Esophagus squamous epithelium (tissue), 5 donors: ENCODE data around the gene RBM12. TPM values are rescaled to one million over a fixed set of nuclear protein-coding genes. Genes with fewer than 3 reads are reported as not detected.

ENCODE experiments used
- DNase-seq: peaks from one replicate; lab custom pipeline; 2025; lab: John Stamatoyannopoulos, UW
- H3K27ac ChIP-seq, 4 donors: fragments of 200-600 bp; sonication (generic); one replicate each; pipeline ENCODE4 v1.5.1; 2016 to 2019; ENCODE audit warnings: mild to moderate bottlenecking in 1 of 4
- H3K27me3 ChIP-seq, 4 donors: fragments of 200-600 bp; sonication (generic); 1 replicate in 3 of 4; 2 replicates in 1 of 4; pipeline versions ENCODE4 v1.5.1 to v1.6.0; 2017 to 2021; ENCODE audit warnings: antibody characterized with exemption in 1 of 4
- H3K36me3 ChIP-seq, 3 donors: fragments of 200-600 bp; sonication (generic); one replicate each; pipeline ENCODE4 v1.5.1; 2016 to 2019
- H3K4me1 ChIP-seq, 3 donors: fragments of 200-600 bp; sonication (generic); one replicate each; pipeline ENCODE4 v1.5.1; 2017 to 2019
- H3K4me3 ChIP-seq, 4 donors: fragments of 200-600 bp; sonication (generic); 1 replicate in 3 of 4; 2 replicates in 1 of 4; pipeline ENCODE4 v1.5.1; 2016 to 2019; ENCODE audit warnings: mild to moderate bottlenecking in 2 of 4, moderate library complexity in 1 of 4
- H3K9me3 ChIP-seq, 3 donors: fragments of 200-600 bp; sonication (generic); one replicate each; pipeline ENCODE4 v1.5.1; 2016 to 2019
- POLR2A ChIP-seq, 4 donors: fragments of 450-650 bp; IDR thresholded peaks; one replicate each; pipeline ENCODE4 v1.6.1; 2017; ENCODE audit warnings: antibody characterized with exemption in 4 of 4, mild to moderate bottlenecking in 4 of 4, moderate library complexity in 3 of 4
- WGBS, 2 donors: methylation state at CpG; one replicate each; pipeline ENCODE4 v1.1.5; 2018; 5-methylcytosine and 5-hydroxymethylcytosine counted together
- intact Hi-C: fragments of 100-400 bp; cut with DNase I; formaldehyde crosslinking; loops from one replicate; pipeline ENCODE4 v1.15.0; 2022
- total RNA-seq, 4 donors: library from RNA; depleted of rRNA; stranded (reverse); fragments of >200 nt; gene quantifications; one replicate each; pipeline ENCODE4 v1.1.0, GENCODE V29; 2016
- TF ChIP-seq, protein P1 (sequence below), 6 experiments: fragments of 450-650 bp in 4 of 6; fragments of 200-600 bp in 2 of 6; sonication (generic) in 2 of 6; IDR thresholded peaks; one replicate each; pipeline ENCODE4 v1.5.1; 2016 to 2019; ENCODE audit warnings: antibody characterized with exemption in 6 of 6, mild to moderate bottlenecking in 4 of 6, moderate library complexity in 4 of 6
- donor health status: DM: yes; HTN: yes; CAD: no.

Gene RBM12
- total RNA-seq, 4 donors from 2014 or later: 14.2 to 35.5 (median 30.0) TPM

- peaks cover 0 to 3% (median 0%) of the 10 kb centered on the region in 3 donors for H3K4me1 ChIP-seq
- no peak overlapping the region for H3K4me3 ChIP-seq
- DNase-seq: no peak
- 93 to 99% methylated on average over 5 of the region's 5 CpGs for WGBS, 2 donors
- no peaks in the 10 kb centered on the region for H3K27me3 ChIP-seq
- intact Hi-C loops: no loop called here
- TF ChIP-seq, protein P1, sequence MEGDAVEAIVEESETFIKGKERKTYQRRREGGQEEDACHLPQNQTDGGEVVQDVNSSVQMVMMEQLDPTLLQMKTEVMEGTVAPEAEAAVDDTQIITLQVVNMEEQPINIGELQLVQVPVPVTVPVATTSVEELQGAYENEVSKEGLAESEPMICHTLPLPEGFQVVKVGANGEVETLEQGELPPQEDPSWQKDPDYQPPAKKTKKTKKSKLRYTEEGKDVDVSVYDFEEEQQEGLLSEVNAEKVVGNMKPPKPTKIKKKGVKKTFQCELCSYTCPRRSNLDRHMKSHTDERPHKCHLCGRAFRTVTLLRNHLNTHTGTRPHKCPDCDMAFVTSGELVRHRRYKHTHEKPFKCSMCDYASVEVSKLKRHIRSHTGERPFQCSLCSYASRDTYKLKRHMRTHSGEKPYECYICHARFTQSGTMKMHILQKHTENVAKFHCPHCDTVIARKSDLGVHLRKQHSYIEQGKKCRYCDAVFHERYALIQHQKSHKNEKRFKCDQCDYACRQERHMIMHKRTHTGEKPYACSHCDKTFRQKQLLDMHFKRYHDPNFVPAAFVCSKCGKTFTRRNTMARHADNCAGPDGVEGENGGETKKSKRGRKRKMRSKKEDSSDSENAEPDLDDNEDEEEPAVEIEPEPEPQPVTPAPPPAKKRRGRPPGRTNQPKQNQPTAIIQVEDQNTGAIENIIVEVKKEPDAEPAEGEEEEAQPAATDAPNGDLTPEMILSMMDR (IDR thresholded peaks at IDR 0.05): no peak
- TF ChIP-seq POLR2A (IDR thresholded peaks at IDR 0.05): no peak
- no peaks in the 10 kb centered on the region for H3K9me3 ChIP-seq
- H3K36me3 ChIP-seq: peaks cover 0 to 61% (median 7%) of the 10 kb centered on the region in 3 donors
- H3K27ac ChIP-seq: no peak overlapping the region
Measured at GRCh38 chr20:35669221-35669620, 4.5 kb upstream of the RBM12 start.

DNA sequence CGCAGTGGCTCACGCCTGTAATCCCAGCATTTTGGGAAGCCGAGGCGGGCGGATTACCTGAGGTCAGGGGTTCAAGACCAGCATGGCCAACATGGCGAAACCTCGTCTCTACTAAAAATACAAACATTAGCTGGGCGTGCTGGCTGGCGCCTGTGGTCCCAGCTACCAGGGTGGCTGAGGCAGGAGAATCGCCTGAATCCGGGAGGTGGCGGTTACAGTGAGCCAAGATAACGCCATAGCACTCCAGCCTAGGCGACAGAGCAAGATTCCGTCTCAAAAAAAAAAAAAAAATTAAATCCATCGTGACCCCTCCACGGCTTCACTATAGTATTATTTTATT lies 1.2 kb upstream of the RBM12 start:
- intact Hi-C loops: no loop called here
- 96 to 99% methylated on average over 16 of the region's 17 CpGs for WGBS, 2 donors
- no peak overlapping the region for H3K27ac ChIP-seq
- H3K27me3 ChIP-seq: no peaks in the 10 kb centered on the region
- no peak for DNase-seq
- H3K36me3 ChIP-seq: peaks cover 0 to 28% (median 0%) of the 10 kb centered on the region in 3 donors
- TF ChIP-seq, protein P1 (IDR thresholded peaks at IDR 0.05): no peak
- no peak for TF ChIP-seq POLR2A (IDR thresholded peaks at IDR 0.05)
- H3K4me3 ChIP-seq: no peak overlapping the region
- H3K9me3 ChIP-seq: no peaks in the 10 kb centered on the region
- peaks cover 11 to 34% (median 19%) of the 10 kb centered on the region in 3 donors for H3K4me1 ChIP-seq

DNA sequence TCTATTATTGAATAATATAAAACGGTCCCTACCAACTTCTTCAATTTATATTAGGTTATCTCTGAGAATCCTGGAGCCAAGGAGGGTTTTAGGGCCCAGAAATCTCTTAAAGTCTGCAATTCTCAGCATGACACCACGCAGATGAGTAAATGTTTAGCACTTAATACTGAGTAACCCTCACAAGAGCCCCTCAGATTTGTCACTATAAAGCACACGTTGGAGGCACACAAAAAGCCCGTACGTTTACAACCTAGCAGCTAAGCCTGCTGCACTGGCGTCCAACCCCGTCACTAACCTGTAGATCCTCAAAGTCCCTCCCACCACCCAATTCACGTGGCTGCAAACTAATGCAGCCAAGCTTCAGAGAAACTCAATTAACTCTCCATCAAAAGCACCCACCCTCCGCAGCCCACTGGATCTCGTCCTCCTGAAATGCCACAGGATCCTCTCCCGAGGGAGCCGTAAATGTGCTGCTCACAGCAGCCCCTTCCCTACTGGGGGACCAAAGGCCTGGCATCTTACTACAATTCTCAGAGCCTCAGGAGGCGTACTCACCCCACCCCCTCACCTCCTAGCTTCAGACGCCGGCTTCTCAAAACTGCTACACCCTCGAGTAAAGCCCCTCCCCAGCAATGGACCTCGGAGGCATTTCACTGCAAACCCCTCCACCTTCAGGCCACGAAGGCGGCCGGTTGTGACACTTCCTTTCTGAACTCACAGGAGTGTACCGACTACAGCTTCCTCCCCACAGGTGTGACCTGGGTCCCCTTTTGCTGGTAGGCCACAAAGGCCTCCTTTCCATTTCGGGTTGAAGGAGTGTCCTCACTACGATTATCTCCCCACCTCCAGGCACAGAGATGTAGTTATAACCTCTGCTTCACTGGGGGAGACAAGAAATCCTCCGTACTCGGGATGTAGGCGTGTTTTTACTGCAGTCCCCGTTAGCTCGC lies 909 bp downstream of the RBM12 start:
- TF ChIP-seq, protein P1 (IDR thresholded peaks at IDR 0.05): no peak
- no peak for TF ChIP-seq POLR2A (IDR thresholded peaks at IDR 0.05)
- WGBS, 2 donors: 1% methylated on average over 20 to 28 of the region's 28 CpGs
- Histone ChIP-seq H3K27me3 (no peaks in the 10 kb centered on the region), H3K36me3 (peaks cover 0 to 6% (median 0%) of the 10 kb centered on the region in 3 donors), H3K4me1 (peaks cover 11 to 54% (median 29%) of the 10 kb centered on the region in 3 donors), H3K4me3 (peak overlapping the region; percentile 77 to 96 (median 84)), H3K9me3 (no peaks in the 10 kb centered on the region), H3K27ac (peak overlapping the region; percentile 96 to 100 (median 99))
- no peak for DNase-seq
- intact Hi-C loops: no loop called here

- peak overlapping the region in 3 of 4 donors; percentile 78 to 96 (median 91) for H3K4me3 ChIP-seq
- DNase-seq: no peak
- H3K27ac ChIP-seq: peak overlapping the region in 3 of 4 donors; percentile 35 to 98 (median 96)
- intact Hi-C loops: no loop called here
- TF ChIP-seq, protein P1 (IDR thresholded peaks at IDR 0.05): no peak
- no peak for TF ChIP-seq POLR2A (IDR thresholded peaks at IDR 0.05)
- 13% methylated on average over 2 of the region's 2 CpGs for WGBS, 2 donors
- H3K27me3 ChIP-seq: no peaks in the 10 kb centered on the region
- H3K4me1 ChIP-seq: peaks cover 11 to 67% (median 39%) of the 10 kb centered on the region in 3 donors
- H3K9me3 ChIP-seq: no peaks in the 10 kb centered on the region
- H3K36me3 ChIP-seq: no peaks in the 10 kb centered on the region
Measured at GRCh38 chr20:35662551-35662950, 2.1 kb downstream of the RBM12 start.

DNA sequence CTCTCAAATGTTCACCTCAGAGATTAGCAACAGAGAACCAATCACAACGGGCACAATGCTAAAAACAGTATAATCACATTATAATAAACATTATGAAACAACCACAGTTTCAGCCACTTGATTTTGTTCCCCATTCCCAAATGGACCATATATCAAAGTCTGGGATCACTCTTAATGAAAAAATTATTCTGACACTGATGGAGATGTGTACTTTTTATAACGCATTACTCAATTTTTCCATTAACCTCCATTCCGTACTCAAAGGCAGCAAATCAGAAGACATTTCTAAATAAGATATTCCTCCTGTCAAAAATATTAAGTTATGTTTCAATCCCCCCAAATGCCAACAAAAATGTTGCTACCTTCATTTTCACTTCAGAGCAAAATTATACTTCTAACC lies 2.8 kb downstream of the RBM12 start:
- TF ChIP-seq, protein P1 (IDR thresholded peaks at IDR 0.05): no peak
- no peak for TF ChIP-seq POLR2A (IDR thresholded peaks at IDR 0.05)
- Histone ChIP-seq H3K27me3 (no peaks in the 10 kb centered on the region), H3K4me3 (peak overlapping the region in 3 of 4 donors; percentile 78 to 96 (median 91)), H3K36me3 (no peaks in the 10 kb centered on the region), H3K9me3 (no peaks in the 10 kb centered on the region), H3K4me1 (peaks cover 11 to 73% (median 40%) of the 10 kb centered on the region in 3 donors), H3K27ac (peak overlapping the region in 2 of 4 donors; percentile 14 to 98)
- no peak for DNase-seq
- intact Hi-C loops: no loop called here
- WGBS, 2 donors: 13 to 19% methylated on average over 3 of the region's 3 CpGs
